ENCODE measurements around the gene ARHGEF40. TPM values are rescaled to one million over a fixed set of nuclear protein-coding genes. Genes with fewer than 3 reads are reported as not detected.

Gene ARHGEF40
- total RNA-seq, 2 donors from 2014 or later: 14.3 to 16.0 TPM

GRCh38 chr14:21089877-21090193 lies 19.7 kb downstream of the ARHGEF40 start:
- H3K4me3 ChIP-seq: no peak overlapping the region
- no peak for DNase-seq (ENCODE audit: low spot score)
- H3K9me3 ChIP-seq: no peaks in the 10 kb centered on the region
- H3K4me1 ChIP-seq: peaks cover 0 to 31% of the 10 kb centered on the region in 2 donors
- H3K36me3 ChIP-seq: peaks cover 52% of the 10 kb centered on the region
- no peak overlapping the region for H3K27ac ChIP-seq
- TF ChIP-seq CTCF (IDR thresholded peaks at IDR 0.05): no peak
- H3K27me3 ChIP-seq: no peaks in the 10 kb centered on the region

- DNase-seq (ENCODE audit: low spot score): no peak
- no peak overlapping the region for H3K27ac ChIP-seq
These were observed 20.3 kb downstream of the ARHGEF40 start for GRCh38 chr14:21090194-21090939.

GRCh38 chr14:21090940-21091663 lies 21.0 kb downstream of the ARHGEF40 start:
- H3K36me3 ChIP-seq: peaks cover 39% of the 10 kb centered on the region
- H3K27ac ChIP-seq: no peak overlapping the region
- peaks cover 0 to 34% of the 10 kb centered on the region in 2 donors for H3K4me1 ChIP-seq
- TF ChIP-seq CTCF (IDR thresholded peaks at IDR 0.05): no peak
- no peaks in the 10 kb centered on the region for H3K9me3 ChIP-seq
- no peak for DNase-seq (ENCODE audit: low spot score)
- H3K27me3 ChIP-seq: no peaks in the 10 kb centered on the region
- no peak overlapping the region for H3K4me3 ChIP-seq

More at GRCh38 chr14:21090194-21090939, 20.3 kb downstream of the ARHGEF40 start:
- Histone ChIP-seq H3K4me1 (peaks cover 0 to 31% of the 10 kb centered on the region in 2 donors), H3K9me3 (no peaks in the 10 kb centered on the region), H3K36me3 (peaks cover 47% of the 10 kb centered on the region), H3K4me3 (no peak overlapping the region), H3K27me3 (no peaks in the 10 kb centered on the region)
- peak; percentile 36 to 55 for TF ChIP-seq CTCF (IDR thresholded peaks at IDR 0.05)

GRCh38 chr14:21091821-21092272 lies 21.7 kb downstream of the ARHGEF40 start:
- H3K9me3 ChIP-seq: no peaks in the 10 kb centered on the region
- peaks cover 0 to 41% of the 10 kb centered on the region in 2 donors for H3K4me1 ChIP-seq
- no peaks in the 10 kb centered on the region for H3K27me3 ChIP-seq
- TF ChIP-seq CTCF (IDR thresholded peaks at IDR 0.05): no peak
- no peak for DNase-seq (ENCODE audit: low spot score)
- no peak overlapping the region for H3K4me3 ChIP-seq
- peaks cover 39% of the 10 kb centered on the region for H3K36me3 ChIP-seq
- no peak overlapping the region for H3K27ac ChIP-seq

- DNase-seq (ENCODE audit: low spot score): peak; percentile 80
- Histone ChIP-seq H3K4me1 (peaks cover 0 to 43% of the 10 kb centered on the region in 2 donors), H3K36me3 (peaks cover 39% of the 10 kb centered on the region), H3K27ac (no peak overlapping the region), H3K4me3 (no peak overlapping the region), H3K27me3 (no peaks in the 10 kb centered on the region), H3K9me3 (no peaks in the 10 kb centered on the region)
- TF ChIP-seq CTCF (IDR thresholded peaks at IDR 0.05): peak; percentile 100
These were observed 22.3 kb downstream of the ARHGEF40 start for GRCh38 chr14:21092273-21093011.
